IgD-negative memory B cell (primary cell): ENCODE measurements around the gene EFNB2. TPM values are rescaled to one million over a fixed set of nuclear protein-coding genes. Genes with fewer than 3 reads are reported as not detected.

ENCODE experiments used
- H3K27ac Mint-ChIP-seq, 3 donors: one replicate each; pipeline ENCODE4 v1.8.0; 2020 to 2022; ENCODE audit warnings: mild to moderate bottlenecking in 3 of 3, mixed read lengths in 3 of 3, moderate library complexity in 1 of 3
- H3K27me3 Mint-ChIP-seq: one replicate; pipeline ENCODE4 v1.8.0; 2021; ENCODE audit warnings: mixed read lengths
- H3K36me3 Mint-ChIP-seq: one replicate; pipeline ENCODE4 v1.8.0; 2020; ENCODE audit warnings: mild to moderate bottlenecking, mixed read lengths
- H3K4me1 Mint-ChIP-seq, 3 donors: one replicate each; pipeline ENCODE4 v1.8.0; 2020 to 2022; ENCODE audit warnings: mixed read lengths in 3 of 3, mild to moderate bottlenecking in 1 of 3
- H3K4me3 Mint-ChIP-seq, 4 donors: one replicate each; pipeline ENCODE4 v1.8.0; 2020 to 2022; ENCODE audit warnings: mild to moderate bottlenecking in 4 of 4, mixed read lengths in 4 of 4, moderate library complexity in 3 of 4
- H3K9me3 Mint-ChIP-seq, 3 donors: one replicate each; pipeline ENCODE4 v1.8.0; 2020 to 2021; ENCODE audit warnings: mixed read lengths in 3 of 3, mild to moderate bottlenecking in 1 of 3
- polyA plus RNA-seq: library from polyadenylated mRNA; unstranded; fragments of 300-500 nt; fragmentation: Illumina TruSeq; gene quantifications from one replicate; pipeline ENCODE4 v1.2.3, GENCODE V29; 2021

The EFNB2 gene
- polyA plus RNA-seq, 1 donor from 2014 or later, result 0.10 TPM

- Mint-ChIP-seq H3K4me3 (peak overlapping the region in 3 of 4 donors; percentile 34 to 50 (median 39)), H3K36me3 (no peaks in the 10 kb centered on the region), H3K27me3 (peaks cover 2% of the 10 kb centered on the region), H3K9me3 (no peaks in the 10 kb centered on the region), H3K4me1 (peaks cover 51 to 65% (median 59%) of the 10 kb centered on the region in 3 donors), H3K27ac (no peak overlapping the region)
These were observed 26.2 kb upstream of the EFNB2 start for GRCh38 chr13:106561551-106562170.

GRCh38 chr13:106560821-106561220 is 25.4 kb upstream of the EFNB2 start:
- Mint-ChIP-seq H3K27ac (peak overlapping the region in 2 of 3 donors; percentile 3 to 52), H3K4me3 (peak overlapping the region in 2 of 4 donors; percentile 14 to 15)

GRCh38 chr13:106558527-106558926 is 23.1 kb upstream of the EFNB2 start:
- Mint-ChIP-seq H3K4me1 (peaks cover 26 to 45% (median 36%) of the 10 kb centered on the region in 3 donors), H3K9me3 (no peaks in the 10 kb centered on the region), H3K27me3 (no peaks in the 10 kb centered on the region), H3K36me3 (no peaks in the 10 kb centered on the region), H3K27ac (no peak overlapping the region), H3K4me3 (no peak overlapping the region)

More at GRCh38 chr13:106560821-106561220, 25.4 kb upstream of the EFNB2 start:
- peaks cover 2% of the 10 kb centered on the region for H3K27me3 Mint-ChIP-seq
- no peaks in the 10 kb centered on the region for H3K9me3 Mint-ChIP-seq
- H3K36me3 Mint-ChIP-seq, result no peaks in the 10 kb centered on the region
- peaks cover 45 to 58% (median 58%) of the 10 kb centered on the region in 3 donors for H3K4me1 Mint-ChIP-seq

- H3K4me1 Mint-ChIP-seq, result peaks cover 16 to 35% (median 17%) of the 10 kb centered on the region in 3 donors
- no peak overlapping the region for H3K4me3 Mint-ChIP-seq
- no peak overlapping the region for H3K27ac Mint-ChIP-seq
- H3K36me3 Mint-ChIP-seq, result no peaks in the 10 kb centered on the region
- no peaks in the 10 kb centered on the region for H3K27me3 Mint-ChIP-seq
- no peaks in the 10 kb centered on the region for H3K9me3 Mint-ChIP-seq
These were observed 20.3 kb upstream of the EFNB2 start for GRCh38 chr13:106555631-106556328.

- Mint-ChIP-seq H3K4me3 (peak overlapping the region in 1 of 4 donors; percentile 9), H3K4me1 (peaks cover 13 to 33% (median 17%) of the 10 kb centered on the region in 3 donors)
These were observed 16.3 kb upstream of the EFNB2 start for GRCh38 chr13:106551751-106552150.

GRCh38 chr13:106551350-106551749 is 15.9 kb upstream of the EFNB2 start:
- H3K36me3 Mint-ChIP-seq, result no peaks in the 10 kb centered on the region
- no peak overlapping the region for H3K4me3 Mint-ChIP-seq
- H3K9me3 Mint-ChIP-seq, result no peaks in the 10 kb centered on the region
- H3K27ac Mint-ChIP-seq, result peak overlapping the region in 1 of 3 donors; percentile 43
- no peaks in the 10 kb centered on the region for H3K27me3 Mint-ChIP-seq
- H3K4me1 Mint-ChIP-seq, result peaks cover 13 to 31% (median 17%) of the 10 kb centered on the region in 3 donors

More at GRCh38 chr13:106551751-106552150, 16.3 kb upstream of the EFNB2 start:
- no peaks in the 10 kb centered on the region for H3K36me3 Mint-ChIP-seq
- H3K27me3 Mint-ChIP-seq, result no peaks in the 10 kb centered on the region
- no peaks in the 10 kb centered on the region for H3K9me3 Mint-ChIP-seq
- H3K27ac Mint-ChIP-seq, result peak overlapping the region in 1 of 3 donors; percentile 43

- Mint-ChIP-seq H3K4me1 (peaks cover 11 to 24% (median 14%) of the 10 kb centered on the region in 3 donors), H3K27me3 (no peaks in the 10 kb centered on the region), H3K9me3 (no peaks in the 10 kb centered on the region), H3K27ac (no peak overlapping the region), H3K4me3 (no peak overlapping the region), H3K36me3 (no peaks in the 10 kb centered on the region)
These were observed 15.2 kb upstream of the EFNB2 start for GRCh38 chr13:106550570-106551135.

- no peaks in the 10 kb centered on the region for H3K9me3 Mint-ChIP-seq
- H3K4me1 Mint-ChIP-seq, result peaks cover 11 to 16% (median 11%) of the 10 kb centered on the region in 3 donors
- no peak overlapping the region for H3K27ac Mint-ChIP-seq
- H3K27me3 Mint-ChIP-seq, result no peaks in the 10 kb centered on the region
- no peaks in the 10 kb centered on the region for H3K36me3 Mint-ChIP-seq
- no peak overlapping the region for H3K4me3 Mint-ChIP-seq
These were observed 12.7 kb upstream of the EFNB2 start for GRCh38 chr13:106548064-106548696.

- H3K9me3 Mint-ChIP-seq, result no peaks in the 10 kb centered on the region
- no peak overlapping the region for H3K27ac Mint-ChIP-seq
- no peak overlapping the region for H3K4me3 Mint-ChIP-seq
- no peaks in the 10 kb centered on the region for H3K36me3 Mint-ChIP-seq
- H3K27me3 Mint-ChIP-seq, result no peaks in the 10 kb centered on the region
- peaks cover 0 to 5% (median 0%) of the 10 kb centered on the region in 3 donors for H3K4me1 Mint-ChIP-seq
These were observed 6.4 kb upstream of the EFNB2 start for GRCh38 chr13:106541826-106542225.

GRCh38 chr13:106540613-106541012 is 5.2 kb upstream of the EFNB2 start:
- Mint-ChIP-seq H3K27me3 (no peaks in the 10 kb centered on the region), H3K9me3 (no peaks in the 10 kb centered on the region), H3K4me3 (peak overlapping the region in 1 of 4 donors; percentile 12)

GRCh38 chr13:106537521-106537920 is 2.1 kb upstream of the EFNB2 start:
- no peaks in the 10 kb centered on the region for H3K9me3 Mint-ChIP-seq
- peaks cover 16% of the 10 kb centered on the region for H3K27me3 Mint-ChIP-seq
- peak overlapping the region in 2 of 3 donors; percentile 21 to 53 for H3K27ac Mint-ChIP-seq
- H3K4me3 Mint-ChIP-seq, result peak overlapping the region in 2 of 4 donors; percentile 66 to 79
- peaks cover 10 to 25% (median 14%) of the 10 kb centered on the region in 3 donors for H3K4me1 Mint-ChIP-seq
- no peaks in the 10 kb centered on the region for H3K36me3 Mint-ChIP-seq

More at GRCh38 chr13:106540613-106541012, 5.2 kb upstream of the EFNB2 start:
- Mint-ChIP-seq H3K27ac (no peak overlapping the region), H3K4me1 (peaks cover 0 to 11% (median 3%) of the 10 kb centered on the region in 3 donors), H3K36me3 (no peaks in the 10 kb centered on the region)

- no peaks in the 10 kb centered on the region for H3K36me3 Mint-ChIP-seq
- H3K27ac Mint-ChIP-seq, result peak overlapping the region; percentile 86 to 96 (median 90)
- H3K4me3 Mint-ChIP-seq, result peak overlapping the region; percentile 92 to 96 (median 95)
- peaks cover 23% of the 10 kb centered on the region for H3K27me3 Mint-ChIP-seq
- H3K9me3 Mint-ChIP-seq, result no peaks in the 10 kb centered on the region
- peaks cover 10 to 25% (median 14%) of the 10 kb centered on the region in 3 donors for H3K4me1 Mint-ChIP-seq
These were observed 977 bp upstream of the EFNB2 start for GRCh38 chr13:106536244-106537034.

- no peaks in the 10 kb centered on the region for H3K9me3 Mint-ChIP-seq
- H3K4me3 Mint-ChIP-seq, result peak overlapping the region; percentile 83 to 96 (median 86)
- no peaks in the 10 kb centered on the region for H3K36me3 Mint-ChIP-seq
- peaks cover 10 to 25% (median 14%) of the 10 kb centered on the region in 3 donors for H3K4me1 Mint-ChIP-seq
- peaks cover 29% of the 10 kb centered on the region for H3K27me3 Mint-ChIP-seq
- H3K27ac Mint-ChIP-seq, result peak overlapping the region in 1 of 3 donors; percentile 12
These were observed 567 bp downstream of the EFNB2 start for GRCh38 chr13:106534639-106535551.
